Astrocyte (in vitro differentiated cells and primary cell): ENCODE data around the gene RIOK2. TPM values are rescaled to one million over a fixed set of nuclear protein-coding genes. Genes with fewer than 3 reads are reported as not detected.
A peak's percentile ranks its signal among the peaks of the same experiment; 100 is the strongest.

ENCODE experiments used
- DNase-seq: peaks from one replicate; pipeline ENCODE4 v3.0.0-alpha.2; 2010; ENCODE audit warnings: low read depth
- FAIRE-seq: peaks from 2 replicates; lab custom pipeline; 2011; peaks lifted over from hg19 to GRCh38; lab: Jason Lieb, UNC
- H2AFZ ChIP-seq: 2 replicates; pipeline ENCODE4 v1.6.0; 2012; ENCODE audit warnings: low read depth, low read length, inconsistent platforms
- H3K27ac ChIP-seq: 2 replicates; pipeline ENCODE4 v1.5.1; 2011; ENCODE audit warnings: low read depth, low read length, inconsistent platforms
- H3K27me3 ChIP-seq: 2 replicates; pipeline ENCODE4 v1.6.0; 2011; ENCODE audit warnings: low read length, inconsistent platforms; ENCODE audit not compliant: insufficient read depth
- H3K36me3 ChIP-seq: 2 replicates; pipeline ENCODE4 v1.5.1; 2011; ENCODE audit warnings: low read length, inconsistent platforms; ENCODE audit not compliant: insufficient read depth
- H3K4me1 ChIP-seq: 2 replicates; pipeline ENCODE4 v1.5.1; 2011; ENCODE audit warnings: low read length, inconsistent platforms; ENCODE audit not compliant: insufficient read depth
- H3K4me2 ChIP-seq: 2 replicates; pipeline ENCODE4 v1.6.0; 2012; ENCODE audit warnings: low read length, inconsistent platforms
- H3K4me3 ChIP-seq: 2 replicates; pipeline ENCODE4 v1.5.1; 2011; ENCODE audit warnings: low read depth, mild to moderate bottlenecking, low read length, inconsistent platforms; ENCODE audit not compliant: insufficient read depth
- H3K79me2 ChIP-seq: 2 replicates; pipeline ENCODE4 v1.6.0; 2012; ENCODE audit warnings: mild to moderate bottlenecking, low read length, inconsistent platforms; ENCODE audit not compliant: insufficient read depth
- H3K9ac ChIP-seq: 2 replicates; pipeline ENCODE4 v1.6.0; 2012; ENCODE audit warnings: mild to moderate bottlenecking, low read length, inconsistent platforms
- H3K9me3 ChIP-seq: 2 replicates; pipeline ENCODE4 v1.5.1; 2012; ENCODE audit warnings: low read depth, mild to moderate bottlenecking, low read length, inconsistent platforms; ENCODE audit not compliant: insufficient read depth
- H4K20me1 ChIP-seq: 2 replicates; pipeline ENCODE4 v1.6.0; 2012; ENCODE audit warnings: low read length, inconsistent platforms; ENCODE audit not compliant: insufficient read depth
- H3K27ac Mint-ChIP-seq: one replicate; pipeline ENCODE4 v1.8.0; 2021; ENCODE audit warnings: mild to moderate bottlenecking, mixed read lengths; ENCODE audit not compliant: unreplicated experiment
- H3K27me3 Mint-ChIP-seq: one replicate; pipeline ENCODE4 v1.8.0; 2021; ENCODE audit warnings: low read depth, mixed read lengths; ENCODE audit not compliant: unreplicated experiment
- H3K36me3 Mint-ChIP-seq: one replicate; pipeline ENCODE4 v1.8.0; 2021; ENCODE audit warnings: low read depth, mixed read lengths; ENCODE audit not compliant: unreplicated experiment
- H3K4me1 Mint-ChIP-seq: one replicate; pipeline ENCODE4 v1.8.0; 2021; ENCODE audit warnings: low read depth, mixed read lengths; ENCODE audit not compliant: unreplicated experiment
- H3K4me3 Mint-ChIP-seq: one replicate; pipeline ENCODE4 v1.8.0; 2021; ENCODE audit warnings: mild to moderate bottlenecking, moderate library complexity, mixed read lengths; ENCODE audit not compliant: unreplicated experiment
- H3K9me3 Mint-ChIP-seq: one replicate; pipeline ENCODE4 v1.8.0; 2021; ENCODE audit warnings: mild to moderate bottlenecking, mixed read lengths; ENCODE audit not compliant: unreplicated experiment
- CTCF ChIP-seq: IDR thresholded peaks from 2 replicates; pipeline ENCODE4 v1.5.1; 2011; ENCODE audit warnings: low read depth, mild to moderate bottlenecking, inconsistent platforms, low read length, moderate library complexity; ENCODE audit not compliant: insufficient read depth
- EZH2 ChIP-seq: IDR thresholded peaks from 2 replicates; pipeline ENCODE4 v1.6.1; 2012; ENCODE audit warnings: mild to moderate bottlenecking, low read length, inconsistent platforms; ENCODE audit not compliant: insufficient read depth
- total RNA-seq: library from RNA; stranded (reverse); gene quantifications from 2 replicates; pipeline ENCODE4 v1.2.1, GENCODE V29; 2021

Gene RIOK2
- total RNA-seq, 1 donor from 2014 or later = 39.4 TPM

DNA sequence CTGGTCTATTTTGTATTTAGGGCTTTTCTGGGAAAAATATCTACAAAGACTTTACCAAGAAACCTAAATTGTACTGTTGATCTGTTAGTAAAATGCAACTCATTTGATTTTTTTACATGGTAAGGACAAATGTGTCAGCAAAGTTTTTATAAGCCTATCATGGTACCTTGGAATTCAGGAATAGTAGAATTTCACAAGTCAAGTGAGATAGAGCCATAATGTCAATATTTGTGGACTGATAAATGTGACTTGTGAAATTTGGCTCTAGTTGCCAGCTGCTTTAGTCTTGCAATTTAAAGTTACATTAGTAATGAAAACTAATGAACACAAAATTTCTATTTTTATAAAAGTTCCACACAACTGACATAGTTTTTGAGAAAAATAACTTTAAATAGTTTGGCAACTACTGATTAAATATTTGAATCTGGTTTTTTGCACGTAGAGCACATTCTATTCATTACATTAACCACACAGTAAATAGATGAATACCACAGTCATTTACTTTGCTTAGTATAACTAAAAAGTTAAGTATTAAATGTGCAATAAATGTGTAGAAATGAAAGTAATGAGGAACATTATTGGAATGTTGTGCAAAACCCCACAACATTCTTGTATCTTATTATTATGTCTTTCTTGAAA, 41.2 kb upstream of the RIOK2 start:
- Histone ChIP-seq H4K20me1 (no peaks in the 10 kb centered on the region), H3K36me3 (no peaks in the 10 kb centered on the region), H3K79me2 (no peaks in the 10 kb centered on the region), H3K4me3 (no peak overlapping the region), H2AFZ (no peak overlapping the region), H3K9ac (no peak overlapping the region), H3K4me2 (no peak overlapping the region), H3K27ac (no peak overlapping the region), H3K27me3 (no peaks in the 10 kb centered on the region), H3K9me3 (no peaks in the 10 kb centered on the region), H3K4me1 (no peaks in the 10 kb centered on the region)
- H3K27me3 Mint-ChIP-seq = no peaks in the 10 kb centered on the region
- H3K9me3 Mint-ChIP-seq = no peaks in the 10 kb centered on the region
- TF ChIP-seq CTCF = no peak
- TF ChIP-seq EZH2 = no peak
- H3K4me3 Mint-ChIP-seq = no peak overlapping the region
- no peaks in the 10 kb centered on the region for H3K4me1 Mint-ChIP-seq
- H3K36me3 Mint-ChIP-seq = no peaks in the 10 kb centered on the region
- no peak overlapping the region for H3K27ac Mint-ChIP-seq
- FAIRE-seq (no peak), DNase-seq (peak; percentile 71)

DNA sequence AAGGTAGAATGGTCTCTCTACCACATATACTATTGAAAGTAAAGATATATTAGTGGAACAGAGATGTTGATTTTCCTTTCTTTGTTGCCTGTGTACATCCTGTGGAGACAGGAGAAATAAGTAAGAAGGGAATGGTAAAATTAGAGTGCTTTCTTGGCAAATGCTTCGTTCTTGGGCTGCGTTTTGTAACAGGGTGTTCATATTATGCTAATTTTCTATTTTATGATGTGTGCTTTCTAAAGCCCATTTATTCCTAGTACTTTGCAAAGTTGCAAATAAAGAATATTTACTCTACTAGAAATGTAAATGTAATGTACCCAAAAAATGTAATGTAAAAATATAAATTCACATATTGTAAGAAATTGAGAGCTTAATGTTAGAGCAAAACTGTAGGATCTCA, 40.5 kb upstream of the RIOK2 start:
- Histone ChIP-seq H3K36me3 (no peaks in the 10 kb centered on the region), H3K27ac (no peak overlapping the region), H3K27me3 (no peaks in the 10 kb centered on the region), H3K9ac (no peak overlapping the region), H2AFZ (no peak overlapping the region), H3K4me1 (no peaks in the 10 kb centered on the region), H3K4me3 (no peak overlapping the region), H3K4me2 (no peak overlapping the region), H3K9me3 (no peaks in the 10 kb centered on the region), H4K20me1 (no peaks in the 10 kb centered on the region), H3K79me2 (no peaks in the 10 kb centered on the region)
- no peak overlapping the region for H3K27ac Mint-ChIP-seq
- no peak overlapping the region for H3K4me3 Mint-ChIP-seq
- H3K9me3 Mint-ChIP-seq = no peaks in the 10 kb centered on the region
- TF ChIP-seq CTCF (no peak), EZH2 (no peak)
- DNase-seq = no peak
- H3K4me1 Mint-ChIP-seq = no peaks in the 10 kb centered on the region
- FAIRE-seq = no peak
- H3K27me3 Mint-ChIP-seq = no peaks in the 10 kb centered on the region
- no peaks in the 10 kb centered on the region for H3K36me3 Mint-ChIP-seq

DNA sequence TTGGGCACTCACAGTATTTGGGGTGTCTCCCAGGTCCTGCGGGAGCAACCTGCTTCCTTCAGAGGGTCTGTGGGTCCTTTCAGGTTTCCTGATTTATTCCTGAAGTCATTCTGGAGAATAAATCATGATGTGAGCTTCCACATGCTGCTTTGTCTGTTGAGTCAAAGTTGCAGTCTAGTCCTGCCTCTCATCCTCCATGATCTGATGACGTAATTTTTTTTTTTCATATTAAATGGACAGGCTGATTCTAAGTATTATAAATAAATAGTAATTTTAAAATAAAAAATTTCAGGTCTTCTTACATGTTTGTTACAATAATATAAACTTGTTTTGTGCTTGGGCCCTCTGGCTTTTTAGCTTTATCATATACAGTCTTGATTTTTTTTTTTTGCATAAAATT, 26.3 kb upstream of the RIOK2 start:
- no peaks in the 10 kb centered on the region for H3K27me3 ChIP-seq
- no peaks in the 10 kb centered on the region for H3K4me1 Mint-ChIP-seq
- H4K20me1 ChIP-seq = no peaks in the 10 kb centered on the region
- H3K27ac Mint-ChIP-seq = no peak overlapping the region
- H3K79me2 ChIP-seq = no peaks in the 10 kb centered on the region
- no peaks in the 10 kb centered on the region for H3K9me3 ChIP-seq
- no peak overlapping the region for H3K4me2 ChIP-seq
- DNase-seq = no peak
- no peak overlapping the region for H2AFZ ChIP-seq
- no peaks in the 10 kb centered on the region for H3K36me3 ChIP-seq
- no peaks in the 10 kb centered on the region for H3K27me3 Mint-ChIP-seq
- TF ChIP-seq CTCF (no peak), EZH2 (no peak)
- peaks cover 14% of the 10 kb centered on the region for H3K9me3 Mint-ChIP-seq
- H3K9ac ChIP-seq = no peak overlapping the region
- no peak overlapping the region for H3K4me3 Mint-ChIP-seq
- peaks cover 8% of the 10 kb centered on the region for H3K36me3 Mint-ChIP-seq
- no peak overlapping the region for H3K27ac ChIP-seq
- no peak overlapping the region for H3K4me3 ChIP-seq
- FAIRE-seq = no peak
- H3K4me1 ChIP-seq = no peaks in the 10 kb centered on the region
